ENCODE results near the gene PCCA.

- TF ChIP-seq CTCF (IDR thresholded peaks at IDR 0.05; ENCODE audit: low read depth, low read length) (no peak), EZH2phosphoT487 (IDR thresholded peaks at IDR 0.05; ENCODE audit: low read depth) (no peak)
Observed at GRCh38 chr13:100244431-100244830, 155.5 kb downstream of the PCCA start.
